Naive thymus-derived CD4-positive, alpha-beta T cell (primary cell): ENCODE measurements around the gene RHOBTB1. TPM values are rescaled to one million over a fixed set of nuclear protein-coding genes. Genes with fewer than 3 reads are reported as not detected.
"Not testable (repeated sequence)": the region's sequence is repeated elsewhere in the genome, so short reads cannot be mapped to it uniquely, and the experiment has no call there.

Experiments
- ATAC-seq: fragments of 150-1000 bp; cut with Tn5 transposase; 2 replicates; pipeline ENCODE4 v1.10.0; 2021; ENCODE audit warnings: mild to moderate bottlenecking, moderate library complexity
- CTCF ChIA-PET: fragments of 350-600 bp; sonication (Branson Sonifier 250); formaldehyde crosslinking; loops from one replicate; lab custom pipeline; 2021; ENCODE audit warnings: antibody characterized with exemption; lab: Charles Lee
- POLR2A ChIA-PET: fragments of 350-600 bp; sonication (Branson Sonifier 250); formaldehyde crosslinking; loops from one replicate; lab custom pipeline; 2021; ENCODE audit warnings: antibody characterized with exemption, inconsistent platforms; lab: Charles Lee
- DNase-seq, 9 donors: peaks; one replicate each; pipeline versions ENCODE4 v3.0.0 to v3.0.0-alpha.2; 2020 to 2022; ENCODE audit warnings: mixed read lengths in 1 of 9
- H3K27ac ChIP-seq: one replicate; pipeline ENCODE4 v1.7.0; 2013; ENCODE audit warnings: mild to moderate bottlenecking, low read depth, low read length, moderate library complexity
- H3K27me3 ChIP-seq, 2 donors: one replicate each; pipeline ENCODE4 v1.7.0; 2013; ENCODE audit warnings: low read length in 2 of 2, mild to moderate bottlenecking in 2 of 2, moderate library complexity in 2 of 2; ENCODE audit not compliant: control insufficient read depth in 2 of 2, insufficient read depth in 2 of 2
- H3K36me3 ChIP-seq, 3 experiments: 1 replicate in 2 of 3; 2 replicates in 1 of 3; pipeline ENCODE4 v1.7.0; 2013; ENCODE audit warnings: low read length in 3 of 3, mild to moderate bottlenecking in 3 of 3, moderate library complexity in 1 of 3; ENCODE audit not compliant: insufficient read depth in 3 of 3, control insufficient read depth in 2 of 3
- H3K4me1 ChIP-seq, 2 donors: one replicate each; pipeline ENCODE4 v1.7.0; 2013; ENCODE audit warnings: low read length in 2 of 2, mild to moderate bottlenecking in 2 of 2, moderate library complexity in 1 of 2; ENCODE audit not compliant: control insufficient read depth in 2 of 2, insufficient read depth in 2 of 2
- H3K4me3 ChIP-seq: 2 replicates; pipeline ENCODE4 v1.7.0; 2013; ENCODE audit warnings: mild to moderate bottlenecking, low read length
- H3K9me3 ChIP-seq, 3 experiments: 1 replicate in 2 of 3; 2 replicates in 1 of 3; pipeline ENCODE4 v1.7.0; 2013; ENCODE audit warnings: low read length in 3 of 3; ENCODE audit not compliant: control insufficient read depth in 2 of 3
- H3K27ac Mint-ChIP-seq, 9 donors: one replicate each; pipeline ENCODE4 v1.8.0; 2020 to 2022; ENCODE audit warnings: mixed read lengths in 9 of 9, mild to moderate bottlenecking in 8 of 9, moderate library complexity in 5 of 9, inconsistent platforms in 2 of 9
- H3K27me3 Mint-ChIP-seq, 5 donors: one replicate each; pipeline ENCODE4 v1.8.0; 2021 to 2022; ENCODE audit warnings: mixed read lengths in 5 of 5, mild to moderate bottlenecking in 1 of 5
- H3K36me3 Mint-ChIP-seq, 5 donors: one replicate each; pipeline ENCODE4 v1.8.0; 2020 to 2022; ENCODE audit warnings: mixed read lengths in 5 of 5, mild to moderate bottlenecking in 3 of 5, inconsistent platforms in 1 of 5
- H3K4me1 Mint-ChIP-seq, 7 donors: one replicate each; pipeline ENCODE4 v1.8.0; 2020 to 2022; ENCODE audit warnings: mixed read lengths in 7 of 7, mild to moderate bottlenecking in 3 of 7, inconsistent platforms in 1 of 7
- H3K4me3 Mint-ChIP-seq, 10 donors: one replicate each; pipeline ENCODE4 v1.8.0; 2020 to 2022; ENCODE audit warnings: mild to moderate bottlenecking in 10 of 10, mixed read lengths in 10 of 10, moderate library complexity in 6 of 10, inconsistent platforms in 2 of 10
- H3K9me3 Mint-ChIP-seq, 11 donors: one replicate each; pipeline ENCODE4 v1.8.0; 2020 to 2022; ENCODE audit warnings: mixed read lengths in 11 of 11, mild to moderate bottlenecking in 4 of 11, inconsistent platforms in 1 of 11, moderate library complexity in 1 of 11
- intact Hi-C, 2 donors: fragments of 100-400 bp; cut with micrococcal nuclease; formaldehyde crosslinking; loops; one replicate each; pipeline ENCODE4 v1.15.1; 2023
- polyA plus RNA-seq, 2 donors: library from polyadenylated mRNA; unstranded; fragments of 300-500 nt; fragmentation: Illumina TruSeq; gene quantifications; one replicate each; pipeline ENCODE4 v1.2.3, GENCODE V29; 2021
- total RNA-seq, 6 experiments: library from RNA in 5 of 6; stranded (reverse) in 5 of 6; gene quantifications; 1 replicate in 5 of 6; 2 replicates in 1 of 6; pipeline ENCODE4 v1.2.3 and lab custom pipeline; 2021 to 2026

RHOBTB1 gene
- total and polyA plus RNA-seq, 7 experiments from 2014 or later: 0.11 to 1.1 (median 0.22) TPM; not detected in 3

DNA sequence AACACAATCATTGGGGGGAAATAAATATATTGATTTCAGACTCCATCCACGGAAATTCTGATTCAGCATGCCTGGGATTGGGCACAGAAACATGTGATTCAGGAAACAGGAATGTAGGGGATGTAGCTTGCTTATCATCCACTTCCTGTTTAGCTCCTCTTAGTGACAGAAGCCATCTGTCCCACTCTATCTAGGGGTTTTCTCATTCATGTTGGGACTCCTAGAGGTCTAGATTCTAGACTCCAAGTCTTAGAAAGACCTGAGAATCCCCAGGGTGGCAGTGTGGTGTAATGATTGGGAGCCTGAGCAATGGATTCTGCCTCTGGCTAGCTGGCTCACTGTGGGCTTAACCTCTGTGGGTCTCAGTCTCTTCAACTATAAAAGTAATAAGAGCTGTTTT, 97.8 kb downstream of the RHOBTB1 start:
- no peaks in the 10 kb centered on the region for H3K27me3 ChIP-seq
- Mint-ChIP-seq H3K4me1 (no peaks in the 10 kb centered on the region), H3K9me3 (peaks cover 0 to 2% (median 0%) of the 10 kb centered on the region in 11 donors), H3K4me3 (no peak overlapping the region), H3K27me3 (peaks cover 0 to 14% (median 9%) of the 10 kb centered on the region in 5 donors), H3K27ac (no peak overlapping the region), H3K36me3 (no peaks in the 10 kb centered on the region)
- no peaks in the 10 kb centered on the region for H3K9me3 ChIP-seq
- POLR2A ChIA-PET: no interaction called here
- no peaks in the 10 kb centered on the region for H3K36me3 ChIP-seq
- ATAC-seq: no peak
- CTCF ChIA-PET: interaction anchor here (0.6 kb wide), 1 partner anchor 1028 kb away, joined by 3 read pairs; no protein-coding TSS in a partner anchor
- intact Hi-C loops: no loop called here
- no peak overlapping the region for H3K4me3 ChIP-seq
- DNase-seq: no peak
- H3K27ac ChIP-seq: no peak overlapping the region
- no peaks in the 10 kb centered on the region for H3K4me1 ChIP-seq

DNA sequence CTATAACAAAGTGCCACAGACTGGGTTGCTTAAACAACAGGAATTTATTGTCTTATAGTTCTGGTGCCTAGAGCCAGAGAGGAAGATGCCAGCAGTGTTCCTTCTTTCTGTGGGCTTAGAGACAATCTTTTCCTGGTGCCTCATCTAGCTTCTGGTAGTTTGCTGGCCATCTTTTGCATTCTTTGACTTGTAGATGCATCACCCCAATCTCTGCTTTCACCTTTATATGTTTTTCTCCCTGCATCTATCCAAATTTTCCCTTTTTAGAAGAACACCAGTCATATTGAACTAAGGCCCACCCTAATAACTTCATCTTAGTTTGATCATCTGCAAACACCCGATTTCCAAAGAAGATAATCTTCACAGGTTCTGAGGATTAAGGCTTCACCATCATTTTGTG, 98.9 kb downstream of the RHOBTB1 start:
- Histone ChIP-seq H3K9me3 (no peaks in the 10 kb centered on the region), H3K36me3 (no peaks in the 10 kb centered on the region), H3K4me1 (no peaks in the 10 kb centered on the region), H3K4me3 (no peak overlapping the region), H3K27me3 (no peaks in the 10 kb centered on the region), H3K27ac (no peak overlapping the region)
- H3K4me1 Mint-ChIP-seq: no peaks in the 10 kb centered on the region
- H3K27ac Mint-ChIP-seq: no peak overlapping the region
- CTCF ChIA-PET: no interaction called here
- H3K36me3 Mint-ChIP-seq: no peaks in the 10 kb centered on the region
- peaks cover 0 to 11% (median 9%) of the 10 kb centered on the region in 5 donors for H3K27me3 Mint-ChIP-seq
- intact Hi-C loops: no loop called here
- DNase-seq (no peak), ATAC-seq (no peak)
- no peak overlapping the region for H3K4me3 Mint-ChIP-seq
- H3K9me3 Mint-ChIP-seq: peaks cover 0 to 2% (median 0%) of the 10 kb centered on the region in 11 donors
- POLR2A ChIA-PET: interaction anchor here (0.8 kb wide), 1 partner anchor 814 kb away, joined by 3 read pairs; no protein-coding TSS in a partner anchor

DNA sequence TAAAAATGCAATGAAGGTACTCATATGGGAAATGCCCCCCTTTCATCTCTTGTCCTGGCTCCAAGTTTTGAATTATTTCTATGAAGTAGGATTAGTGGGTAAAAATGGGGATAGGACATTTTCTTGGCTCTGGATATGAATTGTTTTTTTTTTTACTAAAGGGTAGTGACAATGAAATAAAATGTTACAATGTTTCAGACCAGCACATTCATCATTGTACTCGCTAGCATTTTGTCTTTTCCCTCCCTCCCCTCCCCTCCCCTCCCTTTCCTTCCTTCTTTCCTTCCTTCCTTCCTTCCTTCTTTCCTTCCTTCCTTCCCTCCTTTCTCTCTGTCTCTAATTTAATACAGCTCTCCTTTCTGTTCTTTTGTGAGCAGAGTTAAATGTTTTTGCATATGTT, 101.3 kb downstream of the RHOBTB1 start:
- H3K27me3 ChIP-seq: no peaks in the 10 kb centered on the region
- no peak for ATAC-seq
- H3K4me3 ChIP-seq: no peak overlapping the region
- H3K9me3 ChIP-seq: no peaks in the 10 kb centered on the region
- ChIA-PET CTCF (no interaction called here), POLR2A (no interaction called here)
- no peak overlapping the region for H3K27ac ChIP-seq
- DNase-seq: no peak
- no peaks in the 10 kb centered on the region for H3K4me1 Mint-ChIP-seq
- no peaks in the 10 kb centered on the region for H3K36me3 ChIP-seq
- H3K4me1 ChIP-seq: no peaks in the 10 kb centered on the region
- peaks cover 0 to 2% (median 0%) of the 10 kb centered on the region in 11 donors for H3K9me3 Mint-ChIP-seq
- no peaks in the 10 kb centered on the region for H3K36me3 Mint-ChIP-seq
- H3K27ac Mint-ChIP-seq: no peak overlapping the region
- no peak overlapping the region for H3K4me3 Mint-ChIP-seq
- intact Hi-C loops: no loop called here
- H3K27me3 Mint-ChIP-seq: peaks cover 2 to 19% (median 14%) of the 10 kb centered on the region in 5 donors

DNA sequence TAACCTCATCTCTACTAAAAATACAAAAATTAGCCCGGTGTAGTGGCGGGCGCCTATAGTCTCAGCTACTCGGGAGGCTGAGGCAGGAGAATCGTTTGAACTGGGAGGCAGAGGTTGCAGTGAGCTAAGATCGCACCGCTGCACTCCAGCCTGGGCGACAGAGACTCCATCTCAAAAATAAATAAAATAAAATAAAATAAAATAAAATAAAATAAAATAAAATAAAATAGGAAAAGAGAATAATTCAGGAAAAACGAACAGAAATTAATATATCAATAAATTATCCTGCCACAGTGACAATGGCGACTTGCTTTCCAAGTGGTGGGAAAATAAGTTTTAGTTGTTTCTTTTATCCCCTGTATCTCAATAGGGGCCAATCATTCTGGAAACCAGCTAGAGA, 102.8 kb downstream of the RHOBTB1 start:
- H3K9me3 Mint-ChIP-seq, H3K27ac ChIP-seq, ATAC-seq, H3K27ac Mint-ChIP-seq, H3K4me3 ChIP-seq, H3K27me3 ChIP-seq, CTCF ChIA-PET, H3K36me3 Mint-ChIP-seq, DNase-seq, H3K36me3 ChIP-seq, H3K4me3 Mint-ChIP-seq, POLR2A ChIA-PET, H3K4me1 ChIP-seq, intact Hi-C loops, H3K9me3 ChIP-seq, H3K4me1 Mint-ChIP-seq: not testable (repeated sequence)
- H3K27me3 Mint-ChIP-seq: peaks cover 0 to 19% (median 13%) of the 10 kb centered on the region in 5 donors

DNA sequence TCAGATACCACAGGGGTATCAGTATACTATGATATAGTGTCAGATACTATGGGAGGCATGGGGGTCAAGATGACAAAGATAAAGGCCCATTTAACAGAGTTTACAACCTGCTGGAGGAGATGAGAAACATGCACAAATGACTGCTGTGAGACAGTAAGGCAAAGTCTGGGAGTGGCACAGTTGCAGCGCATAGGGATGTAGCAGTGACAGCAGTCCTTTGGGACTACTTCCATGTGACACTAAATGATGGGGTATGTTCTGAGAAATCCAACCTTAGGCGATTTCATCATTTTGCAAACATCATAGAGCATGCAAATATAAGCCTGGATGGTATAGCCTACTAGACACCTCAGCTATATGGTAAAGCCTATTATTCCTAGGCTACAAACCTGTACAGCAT, 108.9 kb downstream of the RHOBTB1 start:
- no peaks in the 10 kb centered on the region for H3K36me3 ChIP-seq
- no peak for DNase-seq
- peaks cover 0 to 27% (median 9%) of the 10 kb centered on the region in 5 donors for H3K27me3 Mint-ChIP-seq
- H3K27me3 ChIP-seq: no peaks in the 10 kb centered on the region
- intact Hi-C loops: no loop called here
- no peak for ATAC-seq
- H3K4me3 ChIP-seq: no peak overlapping the region
- no peaks in the 10 kb centered on the region for H3K4me1 Mint-ChIP-seq
- ChIA-PET POLR2A (no interaction called here), CTCF (no interaction called here)
- H3K9me3 ChIP-seq: no peaks in the 10 kb centered on the region
- no peak overlapping the region for H3K27ac ChIP-seq
- no peaks in the 10 kb centered on the region for H3K4me1 ChIP-seq
- H3K36me3 Mint-ChIP-seq: no peaks in the 10 kb centered on the region
- H3K9me3 Mint-ChIP-seq: peaks cover 0 to 1% (median 0%) of the 10 kb centered on the region in 11 donors
- no peak overlapping the region for H3K27ac Mint-ChIP-seq
- no peak overlapping the region for H3K4me3 Mint-ChIP-seq

DNA sequence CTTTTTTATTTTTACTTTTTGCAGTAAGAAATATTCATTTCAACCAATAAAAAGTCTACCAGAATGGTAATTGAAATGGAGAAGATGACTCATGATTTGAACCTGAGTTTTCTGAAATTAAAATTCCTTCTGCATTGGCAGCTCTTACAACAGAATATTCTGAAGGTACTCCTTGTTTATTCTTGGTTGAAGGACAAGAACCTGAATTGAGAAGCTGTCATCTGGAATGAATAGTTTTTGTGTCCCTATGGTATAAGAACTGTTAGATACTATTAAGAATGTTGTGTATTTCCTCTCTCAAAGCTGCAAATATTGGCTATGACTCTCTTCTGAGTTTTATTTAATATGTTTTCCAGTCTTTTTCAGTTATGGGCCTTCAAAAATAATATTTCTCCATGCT, 109.6 kb downstream of the RHOBTB1 start:
- Mint-ChIP-seq H3K4me3 (no peak overlapping the region), H3K27ac (no peak overlapping the region), H3K27me3 (peaks cover 0 to 27% (median 9%) of the 10 kb centered on the region in 5 donors), H3K4me1 (no peaks in the 10 kb centered on the region), H3K9me3 (peaks cover 0 to 1% (median 0%) of the 10 kb centered on the region in 11 donors), H3K36me3 (no peaks in the 10 kb centered on the region)
- CTCF ChIA-PET: no interaction called here
- no peaks in the 10 kb centered on the region for H3K36me3 ChIP-seq
- no peaks in the 10 kb centered on the region for H3K27me3 ChIP-seq
- no peak overlapping the region for H3K4me3 ChIP-seq
- H3K27ac ChIP-seq: no peak overlapping the region
- no peaks in the 10 kb centered on the region for H3K9me3 ChIP-seq
- intact Hi-C loops: no loop called here
- ATAC-seq (no peak), DNase-seq (no peak)
- POLR2A ChIA-PET: no interaction called here
- H3K4me1 ChIP-seq: no peaks in the 10 kb centered on the region

DNA sequence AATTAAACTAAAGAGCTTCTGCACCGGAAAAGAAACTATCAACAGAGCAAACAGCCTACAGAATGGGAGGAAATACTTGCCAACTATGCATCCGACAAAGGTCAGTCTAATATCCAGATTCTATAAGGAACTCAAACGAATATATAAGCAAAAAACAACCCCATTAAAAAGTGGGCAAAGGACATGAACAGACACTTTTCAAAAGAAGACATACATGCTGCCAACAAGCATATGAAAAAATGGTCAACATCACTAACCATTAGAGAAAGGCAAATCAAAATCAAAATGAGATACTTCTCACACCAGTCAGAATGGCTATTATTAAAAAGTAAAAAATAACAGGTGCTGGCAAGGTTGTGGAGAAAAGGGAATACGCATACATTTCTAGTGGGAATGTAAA, 111.8 kb downstream of the RHOBTB1 start:
- H3K27ac Mint-ChIP-seq, CTCF ChIA-PET, H3K4me3 ChIP-seq, H3K27me3 ChIP-seq, H3K4me1 ChIP-seq, H3K9me3 ChIP-seq, intact Hi-C loops, H3K4me3 Mint-ChIP-seq, H3K9me3 Mint-ChIP-seq, H3K27ac ChIP-seq, H3K36me3 ChIP-seq, ATAC-seq, DNase-seq, H3K36me3 Mint-ChIP-seq, H3K4me1 Mint-ChIP-seq, POLR2A ChIA-PET: not testable (repeated sequence)
- H3K27me3 Mint-ChIP-seq: peaks cover 0 to 26% (median 6%) of the 10 kb centered on the region in 5 donors
